K562 (cell line): ENCODE results near the gene NAGLU. TPM values are rescaled to one million over a fixed set of nuclear protein-coding genes. Genes with fewer than 3 reads are reported as not detected.
A peak's percentile ranks its signal among the peaks of the same experiment; 100 is the strongest.

Experiments used
- ATAC-seq: fragments of 200-7000 bp; cut with Tn5 transposase; 3 replicates; pipeline ENCODE4 v1.9.1; 2020; ENCODE audit warnings: moderate library complexity
- BruUV-seq: library from RNA; stranded (reverse); fragments of 400-500 nt; replicated peaks from 2 replicates; lab custom pipeline; 2021; lab: Mats Ljungman, UMichigan
- CTCF ChIA-PET: fragments of 300-600 bp; formaldehyde crosslinking; extraction: SDS; loops from one replicate; lab custom pipeline; 2021; ENCODE audit warnings: low intra/inter-chr PET ratio; lab: Yijun Ruan, JAX
- POLR2A ChIA-PET: fragments of 300-600, 350-650 bp; sonication (Branson Sonifier 250); formaldehyde crosslinking; extraction: SDS; loops from one replicate; lab custom pipeline; 2021; ENCODE audit warnings: antibody characterized with exemption, inconsistent platforms; lab: Yijun Ruan, JAX
- DNase-seq, 4 experiments: peaks; one replicate each; pipeline versions ENCODE4 v3.0.0 to v3.0.0-alpha.2; 2011 to 2018; ENCODE audit warnings: low spot score in 3 of 4, mixed read lengths in 3 of 4; ENCODE audit errors: extremely low read depth in 1 of 4
- FAIRE-seq: peaks from 2 replicates; lab custom pipeline; 2011; peaks lifted over from hg19 to GRCh38; lab: Jason Lieb, UNC
- H2AFZ ChIP-seq: 2 replicates; pipeline ENCODE4 v1.6.0; 2011; ENCODE audit warnings: low read depth, low read length, control low read depth, inconsistent platforms
- H3K27ac ChIP-seq: fragments of 200-600 bp; 3 replicates; pipeline ENCODE4 v1.8.0; 2011; ENCODE audit warnings: low read depth, mild to moderate bottlenecking, control low read depth, inconsistent platforms, low read length, moderate library complexity, mixed read lengths; ENCODE audit errors: extremely low read depth
- H3K27me3 ChIP-seq, 2 experiments: fragments of 300-600 bp in 1 of 2; 2 replicates in 1 of 2; 3 replicates in 1 of 2; pipeline versions ENCODE4 v1.6.0 to v1.8.0; 2011; ENCODE audit warnings: inconsistent platforms in 2 of 2, low read length in 2 of 2, mild to moderate bottlenecking in 1 of 2, mixed read lengths in 1 of 2, moderate library complexity in 1 of 2; ENCODE audit not compliant: control insufficient read depth in 2 of 2, insufficient read depth in 2 of 2
- H3K36me3 ChIP-seq: fragments of 300-600 bp; 3 replicates; pipeline ENCODE4 v1.8.0; 2011; ENCODE audit warnings: mild to moderate bottlenecking, low read length, inconsistent platforms; ENCODE audit not compliant: control insufficient read depth, insufficient read depth
- H3K4me1 ChIP-seq, 2 experiments: fragments of 200-600 bp in 1 of 2; replicated peaks in 1 of 2; 2 replicates in 1 of 2; 3 replicates in 1 of 2; pipeline versions ENCODE4 v1.5.1 to v1.8.0; 2011; ENCODE audit warnings: inconsistent platforms in 2 of 2, low read length in 2 of 2, mild to moderate bottlenecking in 1 of 2, mixed read lengths in 1 of 2, moderate library complexity in 1 of 2; ENCODE audit not compliant: control insufficient read depth in 2 of 2, insufficient read depth in 2 of 2
- H3K4me2 ChIP-seq: 2 replicates; pipeline ENCODE4 v1.6.1; 2011; ENCODE audit warnings: low read length, control low read depth, inconsistent platforms, mixed read lengths; ENCODE audit not compliant: insufficient read depth
- H3K4me3 ChIP-seq: fragments of 200-600 bp; sonication (generic), shearing (Covaris generic); 2 replicates; pipeline ENCODE4 v1.5.1; 2016; ENCODE audit warnings: control low read depth, inconsistent platforms
- H3K79me2 ChIP-seq: fragments of 200-600 bp; 3 replicates; pipeline ENCODE4 v1.8.0; 2011; ENCODE audit warnings: low read length, inconsistent platforms; ENCODE audit not compliant: control insufficient read depth, insufficient read depth
- H3K9ac ChIP-seq, 2 experiments: 2 replicates each; pipeline versions ENCODE4 v1.6.0 to v1.6.1; 2011; ENCODE audit warnings: low read depth in 2 of 2, low read length in 2 of 2, control low read depth in 1 of 2, inconsistent platforms in 1 of 2, mild to moderate bottlenecking in 1 of 2, mixed read lengths in 1 of 2; ENCODE audit not compliant: insufficient read depth in 1 of 2
- H3K9me1 ChIP-seq: one replicate; pipeline ENCODE4 v1.6.0; 2011; ENCODE audit warnings: inconsistent platforms, mild to moderate bottlenecking, low read length, moderate library complexity; ENCODE audit not compliant: control insufficient read depth, insufficient read depth
- H3K9me3 ChIP-seq: replicated peaks from 2 replicates; pipeline ENCODE4 v1.5.1; 2011; ENCODE audit warnings: low read depth, low read length, inconsistent platforms; ENCODE audit not compliant: control insufficient read depth, insufficient read depth
- H4K20me1 ChIP-seq: replicated peaks from 2 replicates; pipeline ENCODE4 v1.6.1; 2011; ENCODE audit warnings: low read length, inconsistent platforms, mixed read lengths; ENCODE audit not compliant: control insufficient read depth, insufficient read depth
- CBFB ChIP-seq: sonication (generic); formaldehyde crosslinking; IDR thresholded peaks from 2 replicates; pipeline ENCODE4 v1.4.0; 2020; ENCODE audit warnings: mild to moderate bottlenecking, missing genetic modification reagents
- ELF4 ChIP-seq: fragments of 450-650 bp; formaldehyde crosslinking; IDR thresholded peaks from 2 replicates; pipeline ENCODE4 v1.4.0; 2022; ENCODE audit warnings: missing genetic modification characterization
- HDAC8 ChIP-seq: fragments of 450-650 bp; IDR thresholded peaks from 2 replicates; pipeline ENCODE4 v1.6.1; 2016; ENCODE audit warnings: mild to moderate bottlenecking, missing genetic modification characterization, moderate library complexity, missing compliant biosample characterization
- PHB ChIP-seq: fragments of 250-450 bp; sonication (Bioruptor Pico); IDR thresholded peaks from 2 replicates; pipeline ENCODE4 v1.5.0; 2021
- SMAD4 ChIP-seq: fragments of 250-450 bp; sonication (Bioruptor Pico); conservative IDR thresholded peaks from 2 replicates; pipeline ENCODE4 v1.8.0; 2021; ENCODE audit warnings: inconsistent platforms, mild to moderate bottlenecking, moderate library complexity
- ZBTB17 ChIP-seq: fragments of 450-650 bp; formaldehyde crosslinking; IDR thresholded peaks from 2 replicates; pipeline ENCODE4 v1.4.0; 2020; ENCODE audit warnings: mild to moderate bottlenecking
- ZNF830 ChIP-seq: fragments of 250-450 bp; sonication (Bioruptor Pico); IDR thresholded peaks from 2 replicates; pipeline ENCODE4 v1.5.0; 2021; ENCODE audit warnings: mild to moderate bottlenecking
- WGBS: fragments of 100-300 bp; shearing (Covaris generic); methylation state at CpG from one replicate; pipeline ENCODE4 v1.1.6; 2016; ENCODE audit warnings: low coverage, mixed read lengths; ENCODE audit not compliant: insufficient coverage; ENCODE audit errors: missing lambda C conversion rate; 5-methylcytosine and 5-hydroxymethylcytosine counted together
- in situ Hi-C: fragments of 300-500 bp; cut with MboI; formaldehyde crosslinking; loops from 4 replicates; pipeline ENCODE4 v1.15.0; 2018; ENCODE audit warnings: inconsistent platforms, mixed read lengths
- intact Hi-C: fragments of 100-400 bp; cut with micrococcal nuclease; formaldehyde crosslinking; loops from 2 replicates; pipeline ENCODE4 v1.14.2; 2022
- polyA plus RNA-seq, 8 experiments: library from polyadenylated mRNA; depleted of rRNA in 4 of 8; stranded (reverse) in 5 of 8; unstranded in 3 of 8; fragments of >200 nt; fragmentation: Nextera tagmentation in 2 of 8; fragmentation: Illumina TruSeq in 1 of 8; extraction: Ambion mirVana in 2 of 8; extraction: Trizol in 1 of 8; gene quantifications; 2 replicates each; pipeline versions ENCODE4 v1.2.1 to v1.2.3, GENCODE V29; 2011 to 2014; ENCODE audit warnings: inconsistent platforms in 1 of 8, missing spikeins in 1 of 8
- total RNA-seq, 7 experiments: library from RNA; depleted of rRNA in 6 of 7; stranded (reverse); fragments of >200 nt in 6 of 7; fragmentation: Illumina TruSeq in 2 of 7; extraction: Trizol in 2 of 7; gene quantifications; 2 replicates each; pipeline versions ENCODE4 v1.2.1 to v1.2.3, GENCODE V29; 2011 to 2021; ENCODE audit warnings: low replicate concordance in 1 of 7
- TF ChIP-seq, protein P1 (sequence below): fragments of 450-650 bp; IDR thresholded peaks from 2 replicates; pipeline ENCODE4 v1.6.1; 2016; ENCODE audit warnings: mild to moderate bottlenecking, moderate library complexity
- TF ChIP-seq, protein P2 (sequence below), 2 experiments: fragments of 450-650 bp in 1 of 2; sonication (generic) in 1 of 2; formaldehyde crosslinking; conservative IDR thresholded peaks; 2 replicates each; pipeline versions ENCODE4 v1.4.0 to v1.8.1; 2020 to 2022; ENCODE audit warnings: mild to moderate bottlenecking in 1 of 2, missing genetic modification reagents in 1 of 2

NAGLU gene
- total and polyA plus RNA-seq, 9 of the 15 experiments (the other 6 are each of a cell fraction or from before 2014, with no cell fraction given), result 0.04 to 21.5 (median 8.5) TPM

DNA sequence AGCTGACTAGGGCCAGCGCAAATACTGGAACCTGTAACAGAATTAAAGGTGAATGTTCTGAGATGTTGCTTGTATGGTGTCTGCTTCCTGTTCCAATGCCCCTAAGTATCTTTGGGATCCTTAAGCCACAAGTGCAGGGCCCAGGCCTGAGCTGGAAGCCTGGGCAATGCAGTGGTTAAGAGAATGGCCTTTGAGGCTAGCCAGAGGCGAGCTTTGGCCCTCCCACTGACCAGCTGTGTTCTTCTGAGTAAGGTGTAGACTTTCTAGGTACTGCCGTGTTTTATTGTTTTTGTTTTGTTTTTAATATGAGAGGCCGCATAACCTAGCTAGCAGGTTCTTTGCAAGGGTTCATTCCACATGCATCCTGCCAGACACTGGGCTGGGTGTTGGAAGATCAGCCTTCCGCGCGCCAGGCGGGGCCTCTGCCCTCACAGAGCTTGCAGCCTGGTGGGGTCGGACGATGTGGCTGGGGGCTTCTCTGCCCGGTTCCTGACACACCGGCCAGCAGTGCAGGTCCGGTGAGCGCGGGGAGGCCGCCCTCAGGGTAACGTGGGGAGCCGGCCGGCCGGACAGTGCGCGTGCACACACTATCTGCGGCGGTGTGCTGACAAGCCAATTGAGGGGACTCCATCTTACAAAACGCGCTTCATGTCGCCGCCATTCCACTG is 30.3 kb downstream of the NAGLU start:
- TSS peak; percentile 47 for BruUV-seq
- Histone ChIP-seq H3K27ac (peak overlapping the region; percentile 89), H2AFZ (peak overlapping the region; percentile 87), H3K9me1 (no peaks in the 10 kb centered on the region), H4K20me1 (no peaks in the 10 kb centered on the region), H3K4me2 (peak overlapping the region; percentile 88), H3K79me2 (peaks cover 70% of the 10 kb centered on the region), H3K4me3 (peak overlapping the region; percentile 82), H3K36me3 (peaks cover 73% of the 10 kb centered on the region), H3K9me3 (no peaks in the 10 kb centered on the region), H3K27me3 (no peaks in the 10 kb centered on the region), H3K4me1 (peaks cover 36 to 65% of the 10 kb centered on the region in 2 experiments), H3K9ac (peak overlapping the region; percentile 88 to 96)
- POLR2A ChIA-PET, result interaction anchor here (0.6 to 8.3 kb wide), 4 partner anchors 11 to 429 kb away, joined by 3 to 58 read pairs (median 4); partner anchors contain the start of gene PSMC3IP
- in situ Hi-C loops, result no loop called here
- no peak for DNase-seq
- no peak for ATAC-seq
- CTCF ChIA-PET, result interaction anchor here (0.6 to 0.7 kb wide), 2 partner anchors 13 to 30 kb away, joined by 3 read pairs; partner anchors contain the start of gene NAGLU
- 13% methylated on average over 28 of the region's 28 CpGs for WGBS
- intact Hi-C loops, result no loop called here
- FAIRE-seq, result no peak
- TF ChIP-seq, protein P1, sequence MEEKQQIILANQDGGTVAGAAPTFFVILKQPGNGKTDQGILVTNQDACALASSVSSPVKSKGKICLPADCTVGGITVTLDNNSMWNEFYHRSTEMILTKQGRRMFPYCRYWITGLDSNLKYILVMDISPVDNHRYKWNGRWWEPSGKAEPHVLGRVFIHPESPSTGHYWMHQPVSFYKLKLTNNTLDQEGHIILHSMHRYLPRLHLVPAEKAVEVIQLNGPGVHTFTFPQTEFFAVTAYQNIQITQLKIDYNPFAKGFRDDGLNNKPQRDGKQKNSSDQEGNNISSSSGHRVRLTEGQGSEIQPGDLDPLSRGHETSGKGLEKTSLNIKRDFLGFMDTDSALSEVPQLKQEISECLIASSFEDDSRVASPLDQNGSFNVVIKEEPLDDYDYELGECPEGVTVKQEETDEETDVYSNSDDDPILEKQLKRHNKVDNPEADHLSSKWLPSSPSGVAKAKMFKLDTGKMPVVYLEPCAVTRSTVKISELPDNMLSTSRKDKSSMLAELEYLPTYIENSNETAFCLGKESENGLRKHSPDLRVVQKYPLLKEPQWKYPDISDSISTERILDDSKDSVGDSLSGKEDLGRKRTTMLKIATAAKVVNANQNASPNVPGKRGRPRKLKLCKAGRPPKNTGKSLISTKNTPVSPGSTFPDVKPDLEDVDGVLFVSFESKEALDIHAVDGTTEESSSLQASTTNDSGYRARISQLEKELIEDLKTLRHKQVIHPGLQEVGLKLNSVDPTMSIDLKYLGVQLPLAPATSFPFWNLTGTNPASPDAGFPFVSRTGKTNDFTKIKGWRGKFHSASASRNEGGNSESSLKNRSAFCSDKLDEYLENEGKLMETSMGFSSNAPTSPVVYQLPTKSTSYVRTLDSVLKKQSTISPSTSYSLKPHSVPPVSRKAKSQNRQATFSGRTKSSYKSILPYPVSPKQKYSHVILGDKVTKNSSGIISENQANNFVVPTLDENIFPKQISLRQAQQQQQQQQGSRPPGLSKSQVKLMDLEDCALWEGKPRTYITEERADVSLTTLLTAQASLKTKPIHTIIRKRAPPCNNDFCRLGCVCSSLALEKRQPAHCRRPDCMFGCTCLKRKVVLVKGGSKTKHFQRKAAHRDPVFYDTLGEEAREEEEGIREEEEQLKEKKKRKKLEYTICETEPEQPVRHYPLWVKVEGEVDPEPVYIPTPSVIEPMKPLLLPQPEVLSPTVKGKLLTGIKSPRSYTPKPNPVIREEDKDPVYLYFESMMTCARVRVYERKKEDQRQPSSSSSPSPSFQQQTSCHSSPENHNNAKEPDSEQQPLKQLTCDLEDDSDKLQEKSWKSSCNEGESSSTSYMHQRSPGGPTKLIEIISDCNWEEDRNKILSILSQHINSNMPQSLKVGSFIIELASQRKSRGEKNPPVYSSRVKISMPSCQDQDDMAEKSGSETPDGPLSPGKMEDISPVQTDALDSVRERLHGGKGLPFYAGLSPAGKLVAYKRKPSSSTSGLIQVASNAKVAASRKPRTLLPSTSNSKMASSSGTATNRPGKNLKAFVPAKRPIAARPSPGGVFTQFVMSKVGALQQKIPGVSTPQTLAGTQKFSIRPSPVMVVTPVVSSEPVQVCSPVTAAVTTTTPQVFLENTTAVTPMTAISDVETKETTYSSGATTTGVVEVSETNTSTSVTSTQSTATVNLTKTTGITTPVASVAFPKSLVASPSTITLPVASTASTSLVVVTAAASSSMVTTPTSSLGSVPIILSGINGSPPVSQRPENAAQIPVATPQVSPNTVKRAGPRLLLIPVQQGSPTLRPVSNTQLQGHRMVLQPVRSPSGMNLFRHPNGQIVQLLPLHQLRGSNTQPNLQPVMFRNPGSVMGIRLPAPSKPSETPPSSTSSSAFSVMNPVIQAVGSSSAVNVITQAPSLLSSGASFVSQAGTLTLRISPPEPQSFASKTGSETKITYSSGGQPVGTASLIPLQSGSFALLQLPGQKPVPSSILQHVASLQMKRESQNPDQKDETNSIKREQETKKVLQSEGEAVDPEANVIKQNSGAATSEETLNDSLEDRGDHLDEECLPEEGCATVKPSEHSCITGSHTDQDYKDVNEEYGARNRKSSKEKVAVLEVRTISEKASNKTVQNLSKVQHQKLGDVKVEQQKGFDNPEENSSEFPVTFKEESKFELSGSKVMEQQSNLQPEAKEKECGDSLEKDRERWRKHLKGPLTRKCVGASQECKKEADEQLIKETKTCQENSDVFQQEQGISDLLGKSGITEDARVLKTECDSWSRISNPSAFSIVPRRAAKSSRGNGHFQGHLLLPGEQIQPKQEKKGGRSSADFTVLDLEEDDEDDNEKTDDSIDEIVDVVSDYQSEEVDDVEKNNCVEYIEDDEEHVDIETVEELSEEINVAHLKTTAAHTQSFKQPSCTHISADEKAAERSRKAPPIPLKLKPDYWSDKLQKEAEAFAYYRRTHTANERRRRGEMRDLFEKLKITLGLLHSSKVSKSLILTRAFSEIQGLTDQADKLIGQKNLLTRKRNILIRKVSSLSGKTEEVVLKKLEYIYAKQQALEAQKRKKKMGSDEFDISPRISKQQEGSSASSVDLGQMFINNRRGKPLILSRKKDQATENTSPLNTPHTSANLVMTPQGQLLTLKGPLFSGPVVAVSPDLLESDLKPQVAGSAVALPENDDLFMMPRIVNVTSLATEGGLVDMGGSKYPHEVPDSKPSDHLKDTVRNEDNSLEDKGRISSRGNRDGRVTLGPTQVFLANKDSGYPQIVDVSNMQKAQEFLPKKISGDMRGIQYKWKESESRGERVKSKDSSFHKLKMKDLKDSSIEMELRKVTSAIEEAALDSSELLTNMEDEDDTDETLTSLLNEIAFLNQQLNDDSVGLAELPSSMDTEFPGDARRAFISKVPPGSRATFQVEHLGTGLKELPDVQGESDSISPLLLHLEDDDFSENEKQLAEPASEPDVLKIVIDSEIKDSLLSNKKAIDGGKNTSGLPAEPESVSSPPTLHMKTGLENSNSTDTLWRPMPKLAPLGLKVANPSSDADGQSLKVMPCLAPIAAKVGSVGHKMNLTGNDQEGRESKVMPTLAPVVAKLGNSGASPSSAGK, result peak; percentile 73; the same call in 1 of the 2 replicates
- TF ChIP-seq HDAC8 (tag) (peak; percentile 59; the same call in 1 of the 2 replicates), ZBTB17 (CRISPR knock-in tag) (peak; percentile 46; the same call in 1 of the 2 replicates), CBFB (CRISPR knock-in tag) (peak; percentile 71; the same call in 1 of the 2 replicates), ZNF830 (peak; percentile 84; the same call in 1 of the 2 replicates), SMAD4 (CRISPR knock-in tag) (0 out of 2 replicates have a peak, but pooled peaks have one; percentile 77), PHB (CRISPR knock-in tag) (peak; percentile 51; the same call in 1 of the 2 replicates), ELF4 (CRISPR knock-in tag) (0 out of 2 replicates have a peak, but pooled peaks have one; percentile 32)
- TF ChIP-seq, protein P2, sequence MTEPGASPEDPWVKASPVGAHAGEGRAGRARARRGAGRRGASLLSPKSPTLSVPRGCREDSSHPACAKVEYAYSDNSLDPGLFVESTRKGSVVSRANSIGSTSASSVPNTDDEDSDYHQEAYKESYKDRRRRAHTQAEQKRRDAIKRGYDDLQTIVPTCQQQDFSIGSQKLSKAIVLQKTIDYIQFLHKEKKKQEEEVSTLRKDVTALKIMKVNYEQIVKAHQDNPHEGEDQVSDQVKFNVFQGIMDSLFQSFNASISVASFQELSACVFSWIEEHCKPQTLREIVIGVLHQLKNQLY (CRISPR knock-in tag; conservative IDR thresholded peaks at IDR 0.05), result 0 out of 4 replicates have a peak, but pooled peaks of 1 of the 2 experiments have one; percentile 41
